SK-N-SH (cell line): ENCODE measurements around the gene ZG16B. TPM values are rescaled to one million over a fixed set of nuclear protein-coding genes. Genes with fewer than 3 reads are reported as not detected.

Experiments
- CTCF ChIA-PET: fragments of 300-600, 350-600 bp; formaldehyde crosslinking; extraction: SDS; loops from one replicate; lab custom pipeline; 2021; lab: Yijun Ruan, JAX
- POLR2A ChIA-PET: fragments of 350-600 bp; sonication (Branson Sonifier 250); formaldehyde crosslinking; extraction: SDS; loops from one replicate; lab custom pipeline; 2020; ENCODE audit warnings: antibody characterized with exemption, inconsistent platforms; lab: Yijun Ruan, JAX
- DNase-seq: peaks from one replicate; pipeline ENCODE4 v3.0.0; 2012
- H2AFZ ChIP-seq: fragments of 200-600 bp; sonication (generic); 2 replicates; pipeline ENCODE4 v1.8.1; 2016; ENCODE audit warnings: antibody characterized with exemption, mild to moderate bottlenecking, low read depth
- H3F3A ChIP-seq: fragments of 200-600 bp; sonication (generic); replicated peaks from 2 replicates; pipeline ENCODE3; 2016; ENCODE audit warnings: antibody characterized with exemption, mild to moderate bottlenecking; ENCODE audit not compliant: insufficient read depth
- H3K27ac ChIP-seq, 2 experiments: fragments of 200-500 bp in 1 of 2; fragments of 200-600 bp in 1 of 2; sonication (Bioruptor generic) in 1 of 2; sonication (generic), shearing (Covaris generic) in 1 of 2; 2 replicates each; pipeline versions ENCODE4 v1.5.1 to v1.6.1; 2014 to 2016; ENCODE audit warnings: low read depth in 2 of 2, inconsistent platforms in 1 of 2, low read length in 1 of 2, mild to moderate bottlenecking in 1 of 2, mixed read lengths in 1 of 2
- H3K27me3 ChIP-seq: fragments of 200-600 bp; sonication (generic), shearing (Covaris generic); 2 replicates; pipeline ENCODE4 v1.6.1; 2016; ENCODE audit warnings: mixed run types; ENCODE audit not compliant: insufficient read depth
- H3K36me3 ChIP-seq, 2 experiments: fragments of 200-500 bp in 1 of 2; fragments of 200-600 bp in 1 of 2; sonication (Bioruptor generic) in 1 of 2; sonication (generic) in 1 of 2; replicated peaks in 1 of 2; 2 replicates each; pipeline versions ENCODE3 to v1.5.1; 2014 to 2016; ENCODE audit warnings: low read length in 1 of 2, mild to moderate bottlenecking in 1 of 2; ENCODE audit not compliant: insufficient read depth in 2 of 2, control insufficient read depth in 1 of 2
- H3K4me1 ChIP-seq, 2 experiments: fragments of 200-500 bp in 1 of 2; fragments of 200-600 bp in 1 of 2; sonication (Bioruptor generic) in 1 of 2; sonication (generic), shearing (Covaris generic) in 1 of 2; 2 replicates each; pipeline versions ENCODE4 v1.5.1 to v1.6.1; 2014 to 2016; ENCODE audit warnings: low read depth in 1 of 2, low read length in 1 of 2, mixed run types in 1 of 2; ENCODE audit not compliant: insufficient read depth in 2 of 2, control insufficient read depth in 1 of 2
- H3K4me2 ChIP-seq: fragments of 200-600 bp; sonication (generic), shearing (Covaris generic); 2 replicates; pipeline ENCODE4 v1.6.1; 2017; ENCODE audit warnings: mixed run types
- H3K4me3 ChIP-seq, 2 experiments: fragments of 200-500 bp in 1 of 2; fragments of 200-600 bp in 1 of 2; sonication (Bioruptor generic) in 1 of 2; sonication (generic), shearing (Covaris generic) in 1 of 2; 2 replicates each; pipeline versions ENCODE4 v1.5.1 to v1.8.1; 2014 to 2016; ENCODE audit warnings: low read depth in 2 of 2, inconsistent platforms in 1 of 2, low read length in 1 of 2, mild to moderate bottlenecking in 1 of 2, mixed read lengths in 1 of 2, moderate library complexity in 1 of 2
- H3K79me2 ChIP-seq: fragments of 200-600 bp; sonication (generic); 2 replicates; pipeline ENCODE4 v1.8.1; 2017; ENCODE audit warnings: mild to moderate bottlenecking; ENCODE audit not compliant: insufficient read depth
- H3K9ac ChIP-seq: fragments of 200-600 bp; sonication (generic); 2 replicates; pipeline ENCODE4 v1.6.1; 2017; ENCODE audit warnings: mixed run types
- H3K9me2 ChIP-seq: fragments of 200-600 bp; sonication (generic); 2 replicates; pipeline ENCODE4 v1.6.1; 2017; ENCODE audit warnings: mixed run types
- H3K9me3 ChIP-seq: fragments of 200-600 bp; sonication (generic); 2 replicates; pipeline ENCODE4 v1.6.1; 2017; ENCODE audit warnings: mixed run types, mild to moderate bottlenecking, moderate library complexity
- H4K20me1 ChIP-seq: fragments of 200-600 bp; sonication (generic); 2 replicates; pipeline ENCODE4 v1.6.1; 2017; ENCODE audit warnings: mild to moderate bottlenecking, mixed run types; ENCODE audit not compliant: insufficient read depth
- CHD2 ChIP-seq: fragments of 150-350 bp; IDR thresholded peaks from 2 replicates; pipeline ENCODE4 v1.6.1; 2018; ENCODE audit warnings: low read length; ENCODE audit not compliant: partially characterized antibody
- FOSL2 ChIP-seq: IDR thresholded peaks from 2 replicates; pipeline ENCODE4 v1.4.0; 2012; ENCODE audit warnings: low read depth, mild to moderate bottlenecking, moderate library complexity, borderline replicate concordance
- GABPA ChIP-seq: IDR thresholded peaks from 2 replicates; pipeline ENCODE4 v1.4.0; 2012; ENCODE audit warnings: low read depth, mild to moderate bottlenecking
- NFIC ChIP-seq: IDR thresholded peaks from 2 replicates; pipeline ENCODE4 v1.4.0; 2012; ENCODE audit warnings: borderline replicate concordance
- NRF1 ChIP-seq: IDR thresholded peaks from 2 replicates; pipeline ENCODE4 v1.6.1; 2012; ENCODE audit warnings: low read depth, mild to moderate bottlenecking, low read length
- POLR2AphosphoS5 ChIP-seq: IDR thresholded peaks from 2 replicates; pipeline ENCODE4 v1.6.1; 2012; ENCODE audit warnings: low read depth, low read length
- SIN3A ChIP-seq: IDR thresholded peaks from 2 replicates; pipeline ENCODE4 v1.6.1; 2012; ENCODE audit warnings: low read depth, mild to moderate bottlenecking, low read length, moderate library complexity, borderline replicate concordance
- TAF1 ChIP-seq: IDR thresholded peaks from 2 replicates; pipeline ENCODE4 v1.6.1; 2012; ENCODE audit warnings: low read depth, mild to moderate bottlenecking, low read length, moderate library complexity, borderline replicate concordance
- TEAD4 ChIP-seq: IDR thresholded peaks from 2 replicates; pipeline ENCODE4 v1.4.0; 2012; ENCODE audit warnings: mild to moderate bottlenecking, borderline replicate concordance; ENCODE audit not compliant: insufficient read depth
- YY1 ChIP-seq: IDR thresholded peaks from 2 replicates; pipeline ENCODE4 v1.4.0; 2012; ENCODE audit warnings: low read depth, mild to moderate bottlenecking
- WGBS: methylation state at CpG from one replicate; pipeline ENCODE4 v1.1.6; 2017; ENCODE audit warnings: low lambda C conversion rate; 5-methylcytosine and 5-hydroxymethylcytosine counted together
- polyA plus RNA-seq, 3 experiments: library from polyadenylated mRNA; depleted of rRNA; stranded (reverse); fragments of >200 nt; gene quantifications; 2 replicates each; pipeline ENCODE4 v1.2.3, GENCODE V29; 2012
- TF ChIP-seq, protein P1 (sequence below): IDR thresholded peaks from 2 replicates; pipeline ENCODE4 v1.6.1; 2012; ENCODE audit warnings: mild to moderate bottlenecking, low read depth, low read length, moderate library complexity
- TF ChIP-seq, protein P2 (sequence below): IDR thresholded peaks from 2 replicates; pipeline ENCODE4; 2012
- TF ChIP-seq, protein P3 (sequence below): fragments of 150-350 bp; IDR thresholded peaks from 2 replicates; pipeline ENCODE4 v1.6.1; 2016; ENCODE audit warnings: mild to moderate bottlenecking, low read depth, low read length
- TF ChIP-seq, protein P4 (sequence below): IDR thresholded peaks from 2 replicates; pipeline ENCODE4 v1.4.0; 2012; ENCODE audit warnings: low read depth, borderline replicate concordance
- TF ChIP-seq, protein P5 (sequence below): IDR thresholded peaks from 2 replicates; pipeline ENCODE4 v1.4.0; 2012; ENCODE audit warnings: low read depth, borderline replicate concordance

The ZG16B gene
- polyA plus RNA-seq, 1 of the 3 experiments (the other 2 are of a cell fraction): 0.26 TPM

DNA sequence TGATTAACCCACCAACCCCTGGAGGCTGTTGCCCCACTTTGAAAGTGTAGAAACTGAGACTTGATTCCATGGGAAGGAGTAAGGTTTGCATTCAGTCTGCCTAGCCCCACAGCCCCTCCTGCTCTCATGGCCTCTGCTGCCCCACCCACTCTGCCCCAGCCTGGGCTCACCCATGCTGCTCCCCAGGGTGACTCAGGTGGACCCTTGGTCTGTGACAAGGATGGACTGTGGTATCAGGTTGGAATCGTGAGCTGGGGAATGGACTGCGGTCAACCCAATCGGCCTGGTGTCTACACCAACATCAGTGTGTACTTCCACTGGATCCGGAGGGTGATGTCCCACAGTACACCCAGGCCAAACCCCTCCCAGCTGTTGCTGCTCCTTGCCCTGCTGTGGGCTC is 25.4 kb upstream of the ZG16B start:
- no CpG with 5 or more reads among the region's 4 CpGs for WGBS
- no peak for TF ChIP-seq TEAD4
- no peak for TF ChIP-seq POLR2AphosphoS5
- no peak for TF ChIP-seq SIN3A
- TF ChIP-seq GABPA: no peak
- TF ChIP-seq, protein P1, sequence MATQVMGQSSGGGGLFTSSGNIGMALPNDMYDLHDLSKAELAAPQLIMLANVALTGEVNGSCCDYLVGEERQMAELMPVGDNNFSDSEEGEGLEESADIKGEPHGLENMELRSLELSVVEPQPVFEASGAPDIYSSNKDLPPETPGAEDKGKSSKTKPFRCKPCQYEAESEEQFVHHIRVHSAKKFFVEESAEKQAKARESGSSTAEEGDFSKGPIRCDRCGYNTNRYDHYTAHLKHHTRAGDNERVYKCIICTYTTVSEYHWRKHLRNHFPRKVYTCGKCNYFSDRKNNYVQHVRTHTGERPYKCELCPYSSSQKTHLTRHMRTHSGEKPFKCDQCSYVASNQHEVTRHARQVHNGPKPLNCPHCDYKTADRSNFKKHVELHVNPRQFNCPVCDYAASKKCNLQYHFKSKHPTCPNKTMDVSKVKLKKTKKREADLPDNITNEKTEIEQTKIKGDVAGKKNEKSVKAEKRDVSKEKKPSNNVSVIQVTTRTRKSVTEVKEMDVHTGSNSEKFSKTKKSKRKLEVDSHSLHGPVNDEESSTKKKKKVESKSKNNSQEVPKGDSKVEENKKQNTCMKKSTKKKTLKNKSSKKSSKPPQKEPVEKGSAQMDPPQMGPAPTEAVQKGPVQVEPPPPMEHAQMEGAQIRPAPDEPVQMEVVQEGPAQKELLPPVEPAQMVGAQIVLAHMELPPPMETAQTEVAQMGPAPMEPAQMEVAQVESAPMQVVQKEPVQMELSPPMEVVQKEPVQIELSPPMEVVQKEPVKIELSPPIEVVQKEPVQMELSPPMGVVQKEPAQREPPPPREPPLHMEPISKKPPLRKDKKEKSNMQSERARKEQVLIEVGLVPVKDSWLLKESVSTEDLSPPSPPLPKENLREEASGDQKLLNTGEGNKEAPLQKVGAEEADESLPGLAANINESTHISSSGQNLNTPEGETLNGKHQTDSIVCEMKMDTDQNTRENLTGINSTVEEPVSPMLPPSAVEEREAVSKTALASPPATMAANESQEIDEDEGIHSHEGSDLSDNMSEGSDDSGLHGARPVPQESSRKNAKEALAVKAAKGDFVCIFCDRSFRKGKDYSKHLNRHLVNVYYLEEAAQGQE: no peak
- no peak for TF ChIP-seq FOSL2
- TF ChIP-seq, protein P2, sequence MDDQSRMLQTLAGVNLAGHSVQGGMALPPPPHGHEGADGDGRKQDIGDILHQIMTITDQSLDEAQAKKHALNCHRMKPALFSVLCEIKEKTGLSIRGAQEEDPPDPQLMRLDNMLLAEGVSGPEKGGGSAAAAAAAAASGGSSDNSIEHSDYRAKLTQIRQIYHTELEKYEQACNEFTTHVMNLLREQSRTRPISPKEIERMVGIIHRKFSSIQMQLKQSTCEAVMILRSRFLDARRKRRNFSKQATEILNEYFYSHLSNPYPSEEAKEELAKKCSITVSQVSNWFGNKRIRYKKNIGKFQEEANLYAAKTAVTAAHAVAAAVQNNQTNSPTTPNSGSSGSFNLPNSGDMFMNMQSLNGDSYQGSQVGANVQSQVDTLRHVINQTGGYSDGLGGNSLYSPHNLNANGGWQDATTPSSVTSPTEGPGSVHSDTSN: no peak
- TF ChIP-seq NRF1: no peak
- TF ChIP-seq NFIC: no peak
- TF ChIP-seq, protein P3, sequence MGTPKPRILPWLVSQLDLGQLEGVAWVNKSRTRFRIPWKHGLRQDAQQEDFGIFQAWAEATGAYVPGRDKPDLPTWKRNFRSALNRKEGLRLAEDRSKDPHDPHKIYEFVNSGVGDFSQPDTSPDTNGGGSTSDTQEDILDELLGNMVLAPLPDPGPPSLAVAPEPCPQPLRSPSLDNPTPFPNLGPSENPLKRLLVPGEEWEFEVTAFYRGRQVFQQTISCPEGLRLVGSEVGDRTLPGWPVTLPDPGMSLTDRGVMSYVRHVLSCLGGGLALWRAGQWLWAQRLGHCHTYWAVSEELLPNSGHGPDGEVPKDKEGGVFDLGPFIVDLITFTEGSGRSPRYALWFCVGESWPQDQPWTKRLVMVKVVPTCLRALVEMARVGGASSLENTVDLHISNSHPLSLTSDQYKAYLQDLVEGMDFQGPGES: no peak
- ChIA-PET CTCF (no interaction called here), POLR2A (no interaction called here)
- no peaks in the 10 kb centered on the region for H3K79me2 ChIP-seq
- H3K9me3 ChIP-seq: no peaks in the 10 kb centered on the region
- H3K27ac ChIP-seq: no peak overlapping the region
- H3K36me3 ChIP-seq: no peaks in the 10 kb centered on the region
- no peaks in the 10 kb centered on the region for H4K20me1 ChIP-seq
- no peaks in the 10 kb centered on the region for H3K9me2 ChIP-seq
- H3K4me3 ChIP-seq: no peak overlapping the region
- no peaks in the 10 kb centered on the region for H3K27me3 ChIP-seq
- H3K4me2 ChIP-seq: no peak overlapping the region
- H2AFZ ChIP-seq: no peak overlapping the region
- H3F3A ChIP-seq: no peaks in the 10 kb centered on the region
- H3K4me1 ChIP-seq: peaks cover 0 to under 1% of the 10 kb centered on the region in 2 experiments; a peak in 1 of 4 replicates
- DNase-seq: no peak
- no peak overlapping the region for H3K9ac ChIP-seq

DNA sequence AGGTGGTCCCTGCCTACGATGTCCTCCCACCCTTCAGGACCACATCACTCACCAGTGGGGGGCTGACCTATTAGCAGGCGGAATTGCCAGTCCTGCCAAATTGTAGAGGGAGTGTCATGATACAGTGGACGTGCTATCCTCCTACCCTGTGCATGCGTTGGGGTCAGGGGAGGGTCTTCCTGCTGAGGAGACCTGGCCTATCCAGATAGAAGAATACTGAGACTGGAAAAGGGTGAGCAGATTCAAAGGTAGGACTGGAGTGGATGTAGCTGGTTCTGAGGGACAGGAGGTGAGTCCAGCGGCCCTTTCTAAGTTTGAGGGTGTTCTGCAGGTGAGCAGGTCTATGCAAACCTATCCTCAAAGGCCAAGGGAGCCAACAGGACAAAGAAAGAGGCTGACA is 23.8 kb upstream of the ZG16B start:
- Histone ChIP-seq H3K79me2 (no peaks in the 10 kb centered on the region), H3K9ac (no peak overlapping the region), H3K4me3 (no peak overlapping the region), H3K9me2 (no peaks in the 10 kb centered on the region), H3K27ac (no peak overlapping the region), H3K4me1 (no peaks in the 10 kb centered on the region), H3K36me3 (no peaks in the 10 kb centered on the region), H3K4me2 (no peak overlapping the region), H2AFZ (no peak overlapping the region), H3K9me3 (no peaks in the 10 kb centered on the region), H3K27me3 (no peaks in the 10 kb centered on the region), H4K20me1 (no peaks in the 10 kb centered on the region), H3F3A (no peaks in the 10 kb centered on the region)
- ChIA-PET POLR2A (no interaction called here), CTCF (no interaction called here)
- DNase-seq: no peak
- 23% methylated on average over 5 of the region's 5 CpGs for WGBS
- no peak for TF ChIP-seq TAF1
- no peak for TF ChIP-seq CHD2
- no peak for TF ChIP-seq YY1
- TF ChIP-seq SIN3A: no peak
- TF ChIP-seq, protein P4, sequence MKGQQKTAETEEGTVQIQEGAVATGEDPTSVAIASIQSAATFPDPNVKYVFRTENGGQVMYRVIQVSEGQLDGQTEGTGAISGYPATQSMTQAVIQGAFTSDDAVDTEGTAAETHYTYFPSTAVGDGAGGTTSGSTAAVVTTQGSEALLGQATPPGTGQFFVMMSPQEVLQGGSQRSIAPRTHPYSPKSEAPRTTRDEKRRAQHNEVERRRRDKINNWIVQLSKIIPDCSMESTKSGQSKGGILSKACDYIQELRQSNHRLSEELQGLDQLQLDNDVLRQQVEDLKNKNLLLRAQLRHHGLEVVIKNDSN: no peak
- TF ChIP-seq, protein P1: no peak
- TF ChIP-seq, protein P5, sequence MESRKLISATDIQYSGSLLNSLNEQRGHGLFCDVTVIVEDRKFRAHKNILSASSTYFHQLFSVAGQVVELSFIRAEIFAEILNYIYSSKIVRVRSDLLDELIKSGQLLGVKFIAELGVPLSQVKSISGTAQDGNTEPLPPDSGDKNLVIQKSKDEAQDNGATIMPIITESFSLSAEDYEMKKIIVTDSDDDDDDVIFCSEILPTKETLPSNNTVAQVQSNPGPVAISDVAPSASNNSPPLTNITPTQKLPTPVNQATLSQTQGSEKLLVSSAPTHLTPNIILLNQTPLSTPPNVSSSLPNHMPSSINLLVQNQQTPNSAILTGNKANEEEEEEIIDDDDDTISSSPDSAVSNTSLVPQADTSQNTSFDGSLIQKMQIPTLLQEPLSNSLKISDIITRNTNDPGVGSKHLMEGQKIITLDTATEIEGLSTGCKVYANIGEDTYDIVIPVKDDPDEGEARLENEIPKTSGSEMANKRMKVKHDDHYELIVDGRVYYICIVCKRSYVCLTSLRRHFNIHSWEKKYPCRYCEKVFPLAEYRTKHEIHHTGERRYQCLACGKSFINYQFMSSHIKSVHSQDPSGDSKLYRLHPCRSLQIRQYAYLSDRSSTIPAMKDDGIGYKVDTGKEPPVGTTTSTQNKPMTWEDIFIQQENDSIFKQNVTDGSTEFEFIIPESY: no peak
